Astrocyte of the spinal cord (primary cell): ENCODE data around the gene LANCL2.
"Not testable (repeated sequence)": the region's sequence is repeated elsewhere in the genome, so short reads cannot be mapped to it uniquely, and the experiment has no call there.

Experiments used
- DNase-seq: peaks from one replicate; pipeline ENCODE4 v3.0.0; 2011; ENCODE audit warnings: low read depth, low spot score
- H3K4me3 ChIP-seq: 2 replicates; pipeline ENCODE4 v1.5.1; 2011; ENCODE audit warnings: low read depth, mild to moderate bottlenecking, low read length, moderate library complexity
- CTCF ChIP-seq: IDR thresholded peaks from 2 replicates; pipeline ENCODE4 v1.5.1; 2012; ENCODE audit warnings: low read depth, mild to moderate bottlenecking, low read length, inconsistent platforms
- in situ Hi-C: cut with HindIII; loops from 2 replicates; pipeline ENCODE4 v1.10.0; 2017; ENCODE audit warnings: low sequenced_read_pairs

LANCL2 gene

GRCh38 chr7:55345292-55345691 is 19.8 kb upstream of the LANCL2 start:
- no peak for TF ChIP-seq CTCF
- no peak overlapping the region for H3K4me3 ChIP-seq
- in situ Hi-C loops: no loop called here
- DNase-seq: no peak

- DNase-seq: peak; percentile 40
- in situ Hi-C loops: no loop called here
- no peak for TF ChIP-seq CTCF
- no peak overlapping the region for H3K4me3 ChIP-seq
Measured at GRCh38 chr7:55348502-55348901, 16.6 kb upstream of the LANCL2 start.

- H3K4me3 ChIP-seq: no peak overlapping the region
- in situ Hi-C loops: no loop called here
- no peak for DNase-seq
- no peak for TF ChIP-seq CTCF
Measured at GRCh38 chr7:55349121-55349520, 16.0 kb upstream of the LANCL2 start.

GRCh38 chr7:55350281-55350680 is 14.9 kb upstream of the LANCL2 start:
- no peak for DNase-seq
- no peak for TF ChIP-seq CTCF
- in situ Hi-C loops: no loop called here
- no peak overlapping the region for H3K4me3 ChIP-seq

GRCh38 chr7:55351263-55351662 is 13.9 kb upstream of the LANCL2 start:
- no peak for DNase-seq
- H3K4me3 ChIP-seq: no peak overlapping the region
- no peak for TF ChIP-seq CTCF
- in situ Hi-C loops: no loop called here

- DNase-seq, in situ Hi-C loops, H3K4me3 ChIP-seq: not testable (repeated sequence)
Measured at GRCh38 chr7:55352947-55353273, 12.2 kb upstream of the LANCL2 start.

GRCh38 chr7:55360486-55360885 is 4.7 kb upstream of the LANCL2 start:
- in situ Hi-C loops: no loop called here
- DNase-seq: no peak
- no peak for TF ChIP-seq CTCF

More at GRCh38 chr7:55360486-55360885, 4.7 kb upstream of the LANCL2 start:
- H3K4me3 ChIP-seq: no peak overlapping the region
